RWPE1 (cell line): ENCODE results near the gene PMCH.
"Not testable (repeated sequence)": the region's sequence is repeated elsewhere in the genome, so short reads cannot be mapped to it uniquely, and the experiment has no call there.

ENCODE experiments used
- CTCF ChIA-PET: fragments of 350-600 bp; sonication (Branson Sonifier 250); formaldehyde crosslinking; extraction: SDS; loops from one replicate; lab custom pipeline; 2021; lab: Yijun Ruan, JAX
- POLR2A ChIA-PET: fragments of 400-600 bp; formaldehyde crosslinking; extraction: SDS; loops from one replicate; lab custom pipeline; 2020; ENCODE audit warnings: antibody characterized with exemption; ENCODE audit not compliant: low non-redundant PET; lab: Yijun Ruan, JAX
- DNase-seq: peaks from one replicate; pipeline ENCODE4 v3.0.0; 2012; ENCODE audit warnings: low spot score
- H3K27ac ChIP-seq: fragments of 450-650 bp; 2 replicates; pipeline ENCODE4 v1.5.1; 2017
- CTCF ChIP-seq: fragments of 450-650 bp; conservative IDR thresholded peaks from 2 replicates; pipeline ENCODE4 v1.5.1; 2017; ENCODE audit warnings: low read depth, mild to moderate bottlenecking

PMCH gene

DNA sequence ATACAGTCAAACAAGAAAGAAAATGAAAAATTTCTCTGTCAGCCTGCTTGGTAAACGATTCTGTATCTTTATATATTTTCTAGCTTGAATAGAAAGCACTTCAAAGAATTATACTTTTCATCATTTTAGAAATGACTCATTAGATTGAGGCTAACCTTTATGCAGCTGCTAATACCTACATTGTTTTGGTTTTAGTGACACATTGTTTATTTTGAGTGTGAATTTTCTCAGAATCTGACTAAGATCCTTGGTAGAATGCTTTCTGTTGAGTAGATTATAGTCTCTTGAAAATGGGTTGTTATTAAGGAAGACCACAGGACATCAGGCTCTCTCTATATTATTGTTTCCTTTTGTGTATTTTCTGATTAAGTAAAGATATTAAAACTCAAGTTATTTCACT is at the start of gene PMCH:
Gene PMCH (minus strand): TSS at position 45 of the 400 bp plus-strand sequence. CDS start 63 bp downstream, outside the sequence.
- POLR2A ChIA-PET = no interaction called here
- CTCF ChIA-PET = no interaction called here
- no peak for TF ChIP-seq CTCF
- H3K27ac ChIP-seq = no peak within 1 kb of the TSS
- peak; percentile 7 for DNase-seq

- H3K27ac ChIP-seq, DNase-seq, POLR2A ChIA-PET, CTCF ChIA-PET: not testable (repeated sequence)
Measured at GRCh38 chr12:102240859-102241258, 43.2 kb upstream of the PMCH start.

DNA sequence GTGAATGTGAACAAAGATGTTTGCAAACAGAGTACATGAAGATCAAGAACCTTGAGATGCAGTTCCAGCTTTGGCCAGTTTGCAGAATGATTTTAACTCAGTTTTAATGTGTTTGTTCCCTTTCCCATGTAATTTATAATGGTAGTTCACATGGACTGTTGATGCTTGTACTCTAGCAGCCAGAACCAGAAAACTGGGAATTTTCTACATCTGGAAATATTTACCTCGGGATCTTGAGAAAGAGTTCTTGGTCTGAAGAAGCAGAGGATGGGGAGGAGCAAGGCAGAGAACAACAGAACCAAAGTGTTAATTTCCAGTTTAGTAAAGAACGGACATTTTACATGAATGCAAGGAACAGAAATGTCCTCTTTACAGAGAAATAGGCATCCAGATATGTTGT is 37.0 kb upstream of the PMCH start:
- no peak for DNase-seq
- ChIA-PET CTCF (no interaction called here), POLR2A (no interaction called here)
- no peak for TF ChIP-seq CTCF
- no peak overlapping the region for H3K27ac ChIP-seq

- DNase-seq = no peak
- CTCF ChIA-PET = interaction anchor here (0.7 kb wide), 1 partner anchor 354 kb away, joined by 4 read pairs; no protein-coding TSS in a partner anchor
- H3K27ac ChIP-seq = no peak overlapping the region
- POLR2A ChIA-PET = no interaction called here
- TF ChIP-seq CTCF = no peak
Measured at GRCh38 chr12:102232446-102232845, 34.8 kb upstream of the PMCH start.

DNA sequence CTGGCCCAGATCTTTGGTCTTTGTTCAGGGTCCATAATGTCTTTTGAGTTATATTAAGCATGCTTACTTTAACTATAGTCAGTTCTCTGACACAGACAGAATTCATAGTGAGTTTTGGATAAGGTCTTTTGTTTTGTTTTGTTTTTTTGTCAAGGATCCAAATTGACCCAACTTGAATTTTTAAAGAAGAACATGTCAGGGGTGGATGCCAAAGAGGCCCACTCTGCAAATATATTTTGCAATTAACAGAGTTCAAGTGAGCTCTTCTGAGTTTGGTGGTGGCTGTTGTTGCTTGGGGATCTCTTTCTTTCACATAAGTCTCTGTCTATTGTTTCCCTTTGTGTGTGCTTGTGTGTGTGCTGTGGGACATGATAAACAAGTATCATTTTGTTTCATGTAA is 34.4 kb upstream of the PMCH start:
- DNase-seq = no peak
- CTCF ChIA-PET = no interaction called here
- H3K27ac ChIP-seq = no peak overlapping the region
- POLR2A ChIA-PET = no interaction called here
- TF ChIP-seq CTCF = no peak

GRCh38 chr12:102227954-102228353 is 30.3 kb upstream of the PMCH start:
- TF ChIP-seq CTCF = no peak

GRCh38 chr12:102220736-102221135 is 23.1 kb upstream of the PMCH start:
- H3K27ac ChIP-seq = no peak overlapping the region
- no peak for DNase-seq
- no peak for TF ChIP-seq CTCF
- ChIA-PET POLR2A (no interaction called here), CTCF (no interaction called here)

More at GRCh38 chr12:102227954-102228353, 30.3 kb upstream of the PMCH start:
- ChIA-PET CTCF (no interaction called here), POLR2A (no interaction called here)
- H3K27ac ChIP-seq = no peak overlapping the region
- no peak for DNase-seq
